Middle frontal gyrus (tissue), 1 donor: ENCODE measurements around the gene STAT4.

Experiments
- DNase-seq: peaks from one replicate; pipeline ENCODE4 v3.0.0-alpha.2; 2015; ENCODE audit warnings: low spot score; ENCODE audit errors: extremely low spot score

STAT4 gene

DNA sequence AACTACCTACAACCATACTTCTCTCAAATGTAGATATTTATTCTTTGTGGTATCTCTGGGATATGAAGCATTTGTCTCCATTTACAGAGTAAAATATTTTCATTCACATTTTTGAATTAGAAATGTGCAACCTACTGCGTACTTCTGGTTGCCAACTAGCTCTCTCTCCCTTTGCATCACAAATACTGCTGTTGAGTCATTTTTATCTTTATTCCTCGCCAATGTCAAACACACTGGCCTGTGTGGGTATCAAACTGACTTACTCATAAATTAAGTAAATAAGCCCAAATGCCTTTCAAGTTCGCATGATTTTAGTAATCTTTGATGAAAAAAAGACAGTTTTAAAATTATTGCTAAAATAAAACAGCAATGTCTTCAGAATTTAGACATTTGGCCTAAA, 67.3 kb downstream of the STAT4 start:
- no peak for DNase-seq

DNA sequence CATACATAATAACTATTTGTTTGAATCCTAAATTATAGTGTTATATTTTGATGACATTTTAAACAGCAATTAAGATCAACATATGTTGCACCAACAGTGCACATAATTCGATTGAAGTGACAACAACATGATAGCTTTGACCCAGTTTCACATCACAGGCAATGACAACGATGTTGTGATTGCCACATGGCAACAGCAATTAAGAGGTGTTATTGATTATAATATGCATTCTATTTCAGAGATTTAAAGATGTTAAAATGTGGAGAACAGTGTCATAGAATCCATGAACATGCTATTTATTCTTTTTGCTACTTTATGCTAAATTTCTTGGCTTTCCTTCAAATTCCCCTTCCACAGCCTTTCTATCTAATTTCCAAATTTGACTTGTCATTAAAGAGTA, 68.5 kb downstream of the STAT4 start:
- no peak for DNase-seq

DNA sequence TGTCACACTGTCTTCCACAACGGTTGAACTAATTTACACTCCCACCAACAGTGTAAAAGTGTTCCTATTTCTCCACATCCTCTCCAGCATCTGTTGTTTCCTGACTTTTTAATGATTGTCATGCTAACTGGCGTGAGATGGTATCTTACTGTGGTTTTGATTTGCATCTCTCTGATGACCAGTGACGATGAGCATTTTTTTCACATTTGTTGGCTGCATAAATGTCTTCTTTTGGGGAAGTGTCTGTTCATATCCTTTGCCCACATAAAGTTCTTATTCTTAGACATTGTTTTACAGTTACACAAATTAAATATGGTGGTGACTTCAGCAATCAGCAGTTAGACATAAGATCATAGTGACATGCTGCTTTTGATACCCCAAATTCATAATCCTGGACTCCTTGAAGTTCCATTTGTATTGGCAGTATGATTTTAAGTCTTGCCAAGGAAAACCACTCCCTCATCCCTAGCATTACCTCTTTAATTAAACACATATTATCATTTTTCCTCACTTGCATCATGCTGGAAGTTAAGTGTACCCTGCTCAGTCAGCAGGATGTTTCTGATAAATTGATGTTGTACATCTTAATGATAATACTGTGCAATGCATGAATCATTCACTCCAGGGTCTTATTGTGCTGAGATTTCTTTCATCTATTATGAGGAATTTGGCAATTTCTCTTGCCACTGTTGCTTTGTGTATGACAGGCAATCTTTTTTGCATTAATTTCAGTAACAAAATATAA, 69.2 kb downstream of the STAT4 start:
- DNase-seq = no peak

DNA sequence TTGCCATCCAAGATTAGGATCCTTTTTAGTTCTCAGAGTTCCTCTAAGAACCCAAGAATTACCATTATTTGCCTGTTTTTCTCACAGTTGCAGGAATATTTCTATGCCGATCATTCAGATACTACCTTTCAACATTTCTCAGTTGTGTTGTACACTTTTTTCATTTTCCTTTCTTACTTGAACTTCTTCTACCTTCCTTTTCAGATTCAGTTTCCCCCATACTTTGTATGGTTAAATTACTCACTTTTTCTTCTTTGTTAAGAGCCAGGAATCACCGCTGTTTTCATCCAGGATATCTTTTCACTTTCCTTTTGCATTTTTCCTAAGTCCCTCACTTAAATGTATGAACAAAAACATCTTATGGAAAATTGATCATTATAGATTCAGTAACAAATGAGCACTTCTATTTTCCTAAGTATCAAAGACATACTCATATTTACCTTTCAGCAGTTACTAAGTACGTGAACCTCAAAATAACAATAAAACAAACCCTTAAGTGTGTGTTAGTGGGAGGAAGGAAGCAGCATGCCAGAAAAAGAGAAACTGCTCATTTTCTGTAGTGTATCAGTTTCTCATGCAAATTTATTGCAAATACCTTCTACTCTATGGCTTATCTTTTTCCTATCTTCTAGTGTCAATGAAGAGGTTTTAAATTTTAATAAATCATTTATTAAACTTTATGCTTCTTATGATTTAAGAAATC, 72.5 kb downstream of the STAT4 start:
- DNase-seq = no peak

DNA sequence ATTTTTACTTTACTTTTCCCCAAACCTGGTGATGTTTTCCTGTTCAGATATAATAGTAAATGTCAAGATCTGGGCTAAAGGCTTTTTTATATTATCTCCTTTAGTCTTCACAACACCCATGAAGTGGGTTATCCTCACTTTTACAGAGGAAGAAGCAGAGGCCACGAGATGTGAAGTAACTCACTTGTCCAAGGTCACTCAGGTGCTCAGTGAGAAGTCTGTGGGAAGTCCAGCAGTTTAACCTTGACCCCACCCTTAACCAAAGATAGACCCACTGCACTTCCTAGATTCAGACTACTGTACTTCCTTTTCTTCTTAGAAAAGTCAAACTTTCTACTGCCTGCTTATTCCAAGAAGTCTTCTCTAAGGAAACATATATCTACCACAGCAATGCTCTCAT, 80.5 kb downstream of the STAT4 start:
- no peak for DNase-seq

DNA sequence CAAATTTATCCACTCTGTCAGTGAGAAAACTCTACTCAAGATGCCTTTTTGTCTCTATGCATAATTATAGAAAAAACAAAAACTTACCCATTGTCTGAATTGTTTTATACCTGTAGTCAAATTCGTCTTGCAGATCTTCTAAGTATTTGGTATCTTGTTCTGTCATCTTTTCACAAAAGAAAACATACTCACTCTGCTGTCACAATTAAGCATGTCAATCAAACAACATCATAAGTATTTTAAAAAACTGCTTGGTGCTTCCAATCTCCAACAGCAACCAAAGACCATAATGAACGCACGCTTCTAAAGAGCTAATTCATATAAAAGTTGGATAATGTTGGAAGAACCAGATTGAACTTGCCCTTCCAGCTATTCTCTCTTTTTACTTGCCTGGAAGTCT, 81.2 kb downstream of the STAT4 start:
- no peak for DNase-seq

DNA sequence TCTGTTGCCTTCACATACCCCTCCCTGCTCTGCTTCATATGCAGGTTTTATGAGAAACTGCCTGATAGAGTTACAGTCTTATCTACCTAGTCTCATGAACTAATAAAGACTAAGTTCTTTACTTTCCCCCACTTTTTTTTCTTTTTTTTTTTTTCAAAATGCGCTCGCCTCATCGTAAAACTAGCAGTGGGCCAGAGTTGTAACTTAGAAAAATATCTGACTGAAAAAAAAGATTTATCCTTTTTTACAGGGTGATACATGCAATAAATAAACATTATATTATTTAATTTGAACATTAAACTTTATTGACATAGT, 83.9 kb downstream of the STAT4 start:
- DNase-seq = no peak

DNA sequence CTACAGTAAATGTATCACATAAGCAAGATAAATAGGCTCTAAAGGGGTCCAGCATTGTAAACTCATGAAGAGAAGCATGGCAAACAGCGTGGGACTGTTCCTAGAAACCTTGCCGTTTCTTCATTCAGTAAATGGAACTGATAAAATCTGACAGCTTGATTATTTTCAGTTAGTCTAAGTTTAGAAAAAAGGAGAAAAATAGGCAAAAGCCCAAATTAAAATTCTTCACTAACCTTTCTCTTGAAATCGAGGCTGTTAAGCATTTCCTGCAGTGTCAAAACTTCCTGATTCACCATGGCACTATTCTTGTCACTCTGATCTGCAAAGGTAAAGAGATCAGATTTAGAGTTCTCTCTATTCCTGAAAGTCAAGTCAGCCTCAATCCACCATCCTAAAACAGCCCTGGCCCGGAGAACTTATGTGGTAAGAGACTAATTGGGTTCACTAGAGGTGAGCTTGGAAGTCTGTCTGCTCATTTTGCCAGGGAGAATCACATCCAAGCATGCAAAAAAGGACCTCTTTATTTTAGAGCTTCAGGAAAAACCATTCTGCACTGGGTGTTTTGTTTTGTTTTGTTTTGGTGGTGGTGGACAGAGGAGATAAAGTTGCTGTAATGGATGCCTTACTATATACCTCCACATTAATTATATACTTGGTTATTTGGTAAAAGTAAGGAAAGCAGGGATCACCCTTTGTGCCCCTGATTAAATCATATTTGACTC, 84.4 kb downstream of the STAT4 start:
- no peak for DNase-seq

DNA sequence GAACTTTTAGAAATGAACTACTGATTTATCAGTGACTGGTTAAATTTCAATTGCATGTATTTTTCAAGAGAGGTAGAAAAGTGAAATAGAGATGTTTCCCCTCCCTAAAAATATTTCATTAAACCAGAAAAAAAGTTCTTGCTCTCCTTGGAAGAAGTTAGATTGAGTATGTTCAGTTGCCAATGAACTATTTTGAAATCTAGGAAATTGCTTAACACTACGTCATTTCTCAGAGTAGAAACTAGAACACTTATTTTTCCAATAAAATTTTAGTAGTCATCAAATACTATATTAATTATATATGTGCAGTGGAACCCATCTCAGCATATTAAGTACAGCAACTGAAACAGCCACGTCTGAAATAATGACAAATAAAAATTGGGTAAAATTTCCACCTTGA, 85.0 kb downstream of the STAT4 start:
- no peak for DNase-seq

DNA sequence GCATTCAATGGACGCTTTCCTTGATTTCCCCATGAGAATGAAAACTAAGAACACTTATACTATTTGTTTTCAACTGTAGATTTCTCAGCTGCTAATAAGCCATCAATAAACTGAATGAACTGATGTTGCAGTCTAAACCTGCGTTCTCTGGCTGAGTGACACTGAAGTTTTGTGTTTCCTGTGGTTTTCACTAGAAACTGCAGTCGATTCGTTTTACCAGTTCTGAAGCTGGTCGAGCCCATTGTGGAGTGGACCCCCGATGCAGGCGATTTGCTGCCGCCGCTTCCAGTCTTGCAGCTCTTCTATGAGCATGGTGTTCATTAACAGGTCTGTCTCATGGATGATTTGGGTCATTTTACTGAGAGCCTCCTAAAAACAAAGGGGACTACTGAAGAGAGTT, 86.2 kb downstream of the STAT4 start:
- DNase-seq = no peak

DNA sequence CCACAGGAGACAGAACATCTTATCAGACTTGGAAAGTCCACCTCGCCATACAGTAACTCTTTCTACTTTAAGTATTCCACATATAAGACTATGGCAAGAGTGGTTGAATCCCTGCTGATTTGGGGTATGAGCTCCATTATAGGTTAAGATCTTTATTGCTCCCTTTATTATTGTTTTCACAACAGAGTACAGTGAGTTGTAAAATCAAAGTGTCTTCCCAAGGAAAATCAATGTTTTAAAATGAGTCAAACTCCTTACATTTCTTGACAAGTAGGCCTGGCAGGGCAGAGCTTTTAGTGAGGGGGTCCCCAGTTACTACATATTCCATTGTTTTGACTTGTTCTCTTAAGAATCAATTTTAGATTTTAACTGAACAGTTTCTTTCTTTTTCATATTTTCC, 87.2 kb downstream of the STAT4 start:
- no peak for DNase-seq

DNA sequence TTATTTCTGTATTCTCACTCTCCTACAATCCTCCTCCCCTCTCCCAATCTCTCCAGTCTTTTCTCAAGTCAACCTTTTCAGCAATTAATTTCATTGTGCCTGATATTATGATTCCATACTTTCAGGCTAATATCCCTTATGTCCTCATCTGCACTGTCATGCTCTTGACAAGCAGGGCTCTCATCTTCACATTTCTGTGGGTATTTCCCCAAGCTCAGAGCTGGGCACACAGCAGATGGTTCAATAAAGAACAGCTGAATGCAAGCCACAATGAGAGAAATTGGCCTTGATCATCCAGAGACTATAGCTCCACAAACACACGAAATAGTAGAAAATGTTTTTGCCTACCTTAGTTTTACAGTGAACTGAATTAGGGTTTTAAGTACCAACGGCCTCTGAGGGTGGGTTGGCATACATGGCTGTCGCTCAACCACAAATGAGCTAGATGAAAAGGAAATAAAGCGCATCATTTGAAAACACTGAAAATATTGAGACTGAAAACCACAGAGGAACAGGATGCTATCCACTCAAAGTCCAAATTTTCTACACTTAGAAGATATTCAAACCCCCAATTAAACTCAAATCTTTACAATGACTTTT, 89.3 kb downstream of the STAT4 start:
- no peak for DNase-seq

DNA sequence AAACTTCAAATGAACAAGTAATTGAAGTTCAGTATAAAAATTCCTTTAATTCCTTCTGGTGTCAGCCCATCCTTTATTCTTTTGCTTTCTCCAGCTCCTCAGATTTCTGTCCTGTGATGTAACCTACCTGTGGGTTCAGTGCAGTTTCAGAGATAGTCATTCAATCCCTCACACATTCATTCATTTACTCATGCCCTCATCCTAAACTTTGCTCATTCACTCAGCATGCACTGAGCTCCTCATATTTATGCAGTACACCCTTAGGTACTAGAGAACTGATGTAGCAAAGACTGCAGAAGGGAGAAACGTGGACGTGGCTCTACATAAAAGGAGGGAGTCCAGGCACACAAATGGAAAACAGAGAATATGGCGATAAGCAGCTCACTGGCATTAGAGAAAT, 91.5 kb downstream of the STAT4 start:
- DNase-seq = no peak

DNA sequence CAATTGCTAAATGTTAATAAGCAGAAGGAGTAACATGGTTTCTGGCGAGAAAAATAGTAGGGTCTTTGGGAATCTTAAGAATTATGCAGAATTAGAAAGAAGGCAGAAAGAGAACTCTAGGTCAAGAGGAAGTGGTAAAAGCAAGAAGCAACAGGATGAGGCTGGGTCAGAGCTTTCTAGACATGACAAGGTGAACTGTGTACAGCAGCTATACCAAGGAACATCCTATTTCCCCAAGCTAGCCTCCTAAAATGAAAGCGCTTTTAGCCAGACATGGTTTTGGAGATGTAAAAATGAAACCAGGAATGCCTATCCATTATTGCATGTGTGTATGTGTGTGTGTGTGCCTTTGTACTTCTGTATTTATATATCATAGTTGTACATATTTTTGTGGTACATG, 94.6 kb downstream of the STAT4 start:
- DNase-seq = no peak

DNA sequence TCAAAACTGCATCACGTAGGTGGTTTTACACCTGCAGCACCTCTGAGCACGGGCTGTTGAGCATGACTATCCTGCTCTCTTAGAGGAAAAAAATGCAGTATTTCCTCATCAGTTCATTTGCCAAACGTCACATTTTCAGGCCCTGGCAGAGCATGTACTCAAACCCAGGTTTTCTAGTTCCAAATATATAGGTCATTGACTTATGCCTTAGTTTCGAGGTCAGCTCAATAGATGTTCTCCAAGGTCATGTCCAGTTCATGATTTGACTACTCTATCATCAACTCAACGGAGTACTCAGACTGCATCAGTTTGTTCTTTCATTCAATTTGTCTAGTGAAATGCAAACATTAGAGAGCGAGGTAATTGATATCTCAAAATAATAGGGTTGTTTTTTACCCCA, 97.5 kb downstream of the STAT4 start:
- no peak for DNase-seq

DNA sequence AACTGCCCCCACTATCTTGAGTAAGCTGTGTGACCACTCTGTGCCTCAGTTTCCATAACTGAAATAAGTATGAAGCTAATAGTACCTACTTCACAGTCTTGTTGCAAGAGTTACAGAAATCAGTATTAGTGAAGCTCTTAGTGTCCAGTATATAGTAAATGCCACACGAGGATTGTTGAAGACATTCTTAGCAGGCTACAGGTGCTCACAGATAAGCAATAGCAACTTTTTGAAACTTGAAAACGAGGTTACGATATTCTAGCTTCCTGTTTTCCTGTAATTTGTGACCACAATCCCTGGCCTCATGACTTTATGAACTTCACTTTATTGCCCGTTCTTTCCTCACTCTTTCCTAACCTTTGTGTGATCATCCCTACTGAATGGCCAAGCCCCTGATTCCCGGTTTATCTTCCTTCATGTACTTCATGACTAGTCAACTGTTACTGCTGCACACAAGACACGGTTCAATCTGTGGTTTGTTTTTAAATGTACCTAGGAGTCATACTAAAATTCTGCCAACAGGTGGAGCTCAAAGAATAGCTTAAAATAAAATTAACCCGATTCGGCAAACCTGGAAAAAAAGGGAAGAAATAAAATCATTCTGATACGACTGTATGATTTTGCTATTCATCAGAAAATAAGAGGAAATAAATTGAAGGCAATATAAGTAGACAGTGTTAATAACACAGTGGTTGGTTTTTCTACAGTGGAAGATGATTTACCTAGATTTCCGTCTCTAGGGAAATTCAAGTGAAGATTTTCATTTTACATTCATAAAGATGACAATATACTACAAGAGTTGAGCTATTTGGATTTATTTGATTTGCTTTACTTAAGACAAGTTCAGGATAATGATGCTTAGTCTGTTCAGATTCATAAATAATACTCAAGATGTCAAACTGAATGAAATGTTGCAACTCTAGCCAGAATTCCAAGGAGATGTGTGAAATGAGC, 98.7 kb downstream of the STAT4 start:
- peak; percentile 37 for DNase-seq

DNA sequence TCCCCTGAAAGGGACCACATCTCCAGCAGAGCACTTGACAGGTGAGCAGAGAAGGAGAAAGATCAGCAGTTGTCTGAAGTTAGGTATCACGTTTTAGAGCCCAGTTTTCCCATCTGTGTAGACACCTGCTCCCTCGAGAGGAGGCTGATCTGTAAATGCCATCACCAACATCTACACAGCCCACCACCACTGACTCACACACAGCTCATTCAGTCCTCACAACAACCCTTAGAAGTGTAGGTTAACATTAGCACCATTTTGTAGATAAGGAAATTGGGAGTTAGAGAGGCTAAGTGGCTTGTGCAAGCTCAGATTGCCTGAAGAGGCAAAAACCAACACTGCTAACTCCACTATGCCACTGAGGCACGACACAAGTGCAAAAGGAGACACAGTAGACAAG, 99.6 kb downstream of the STAT4 start:
- DNase-seq = no peak

DNA sequence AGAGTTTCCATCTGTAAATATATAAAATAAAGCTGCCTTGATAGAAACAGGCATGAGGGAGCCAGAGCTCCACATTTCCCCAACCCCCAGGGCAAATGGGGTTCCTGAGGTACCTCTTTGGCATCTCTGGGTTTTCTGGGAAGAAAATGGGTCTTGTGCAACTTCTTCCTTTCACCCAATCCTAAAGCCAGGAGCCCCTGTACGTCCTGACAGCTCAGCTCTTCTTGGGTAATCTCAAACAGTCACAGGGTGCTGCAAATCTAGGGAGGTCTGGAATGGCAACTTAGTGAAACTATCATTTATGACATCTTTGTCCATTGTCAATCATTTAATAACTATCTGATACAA, 100.2 kb downstream of the STAT4 start:
- no peak for DNase-seq

DNA sequence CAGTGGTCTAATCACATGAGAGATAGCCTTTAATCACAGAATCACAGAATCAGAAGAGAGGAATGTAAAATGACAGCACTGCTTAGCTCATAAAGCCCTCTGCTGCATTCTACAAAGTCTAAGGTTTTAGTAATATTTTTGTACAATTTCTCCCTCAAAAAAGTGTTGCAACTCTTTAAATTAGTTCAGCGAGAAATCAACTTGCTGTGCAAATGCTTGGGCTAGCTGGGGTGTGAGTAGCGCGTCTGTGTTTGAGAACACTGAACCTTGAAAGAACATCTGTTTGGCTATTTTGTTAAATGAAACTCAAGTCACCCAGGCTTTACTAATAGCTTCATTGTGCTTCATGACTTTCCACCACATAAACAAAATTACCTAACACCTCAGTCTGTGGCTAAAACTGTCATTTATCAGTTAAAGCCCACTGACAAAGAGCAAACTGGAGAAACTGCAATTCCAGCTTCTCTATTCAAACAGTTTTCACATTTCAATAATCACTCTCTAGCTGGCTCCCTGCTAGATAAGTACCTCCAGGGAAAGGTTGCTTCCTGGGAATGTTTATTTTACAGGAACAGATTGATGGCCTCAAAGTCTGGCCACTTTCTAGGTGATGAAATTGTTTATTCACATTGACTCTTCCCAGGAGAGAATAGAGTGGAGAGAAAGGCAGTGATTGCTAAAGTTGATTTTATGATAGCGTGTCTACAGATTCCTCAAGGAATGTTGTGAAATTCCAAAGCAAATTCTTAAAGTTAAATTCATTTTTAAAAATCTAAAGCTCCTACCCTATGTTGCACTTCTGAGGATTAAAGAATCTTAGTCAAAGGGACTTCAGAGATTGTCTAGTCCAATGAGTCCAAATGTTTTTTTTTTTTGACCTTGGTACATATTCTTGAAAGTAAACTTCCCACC, 100.8 kb downstream of the STAT4 start:
- DNase-seq = no peak

DNA sequence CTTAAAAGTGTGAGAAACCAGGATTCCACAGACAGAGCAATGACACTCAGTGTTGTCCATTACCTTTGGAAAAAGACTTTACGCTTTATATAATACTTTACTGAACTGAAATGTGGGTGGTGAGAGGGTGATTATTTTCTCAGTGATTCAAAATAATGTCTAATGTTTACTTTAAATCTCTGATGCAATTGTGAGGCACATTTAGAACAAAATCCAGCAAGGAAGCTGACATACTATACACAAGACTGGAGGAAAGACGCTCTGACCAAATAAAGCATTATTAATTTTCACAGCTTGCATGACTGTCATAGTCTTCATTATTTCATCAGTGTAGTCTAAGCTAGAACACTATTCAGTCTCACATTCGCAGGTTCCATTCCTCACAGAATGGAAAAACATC, 102.7 kb downstream of the STAT4 start:
- DNase-seq = no peak
